ENCODE results near the gene OR2L3. TPM values are rescaled to one million over a fixed set of nuclear protein-coding genes. Genes with fewer than 3 reads are reported as not detected.
"Not testable (repeated sequence)": the region's sequence is repeated elsewhere in the genome, so short reads cannot be mapped to it uniquely, and the experiment has no call there.

OR2L3 gene, protein sequence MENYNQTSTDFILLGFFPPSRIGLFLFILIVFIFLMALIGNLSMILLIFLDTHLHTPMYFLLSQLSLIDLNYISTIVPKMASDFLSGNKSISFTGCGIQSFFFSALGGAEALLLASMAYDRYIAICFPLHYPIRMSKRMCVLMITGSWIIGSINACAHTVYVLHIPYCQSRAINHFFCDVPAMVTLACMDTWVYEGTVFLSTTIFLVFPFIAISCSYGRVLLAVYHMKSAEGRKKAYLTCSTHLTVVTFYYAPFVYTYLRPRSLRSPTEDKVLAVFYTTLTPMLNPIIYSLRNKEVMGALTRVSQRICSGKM
- not detected in 2 replicates for total RNA-seq (2014; rRNA removed; shearing (Covaris generic))

DNA sequence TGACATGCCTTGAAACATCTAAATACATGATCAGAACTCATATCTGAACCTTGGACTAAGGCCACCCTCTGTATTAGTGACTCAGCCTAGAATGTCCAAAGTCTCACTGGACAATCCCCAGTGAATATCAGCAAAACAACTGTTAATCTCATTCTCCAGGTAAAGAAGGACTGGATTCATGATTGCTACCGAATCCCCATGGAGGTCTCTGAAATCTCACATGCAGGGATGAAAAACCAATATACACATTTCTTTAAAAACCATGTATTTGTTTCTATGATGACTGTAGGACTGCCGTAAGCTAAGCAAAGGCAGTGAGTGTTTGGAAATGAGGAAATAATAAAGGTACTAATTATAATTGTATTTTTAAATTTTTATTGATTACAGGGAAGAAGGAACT lies at the start of gene OR2L3:
OR2L3 (plus strand) TSS at position 301 of the 400 bp plus-strand sequence. CDS start 13,846 bp downstream, outside the sequence.
- DNase-seq (ENCODE audit: low read depth) = no peak

DNA sequence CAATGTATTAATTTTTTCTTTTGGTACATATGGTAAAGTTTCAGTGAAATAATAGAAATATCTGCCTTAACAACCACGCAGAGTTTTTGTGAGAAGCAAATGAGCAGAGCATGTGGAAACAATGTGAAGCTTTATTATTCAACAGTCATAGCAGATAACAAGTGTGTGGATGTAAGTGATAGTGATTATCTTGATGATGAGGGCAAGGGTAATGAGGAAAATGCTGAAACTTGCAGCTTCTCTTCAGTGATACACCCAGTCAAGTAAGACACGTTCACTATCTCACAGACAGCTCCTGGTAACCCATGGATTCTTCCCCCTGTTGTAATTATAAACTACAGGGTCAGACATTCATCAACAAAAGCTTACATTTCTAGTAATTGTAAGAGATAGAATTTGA lies 47.8 kb upstream of the OR2L3 start:
- DNase-seq (ENCODE audit: low read depth) = no peak

DNA sequence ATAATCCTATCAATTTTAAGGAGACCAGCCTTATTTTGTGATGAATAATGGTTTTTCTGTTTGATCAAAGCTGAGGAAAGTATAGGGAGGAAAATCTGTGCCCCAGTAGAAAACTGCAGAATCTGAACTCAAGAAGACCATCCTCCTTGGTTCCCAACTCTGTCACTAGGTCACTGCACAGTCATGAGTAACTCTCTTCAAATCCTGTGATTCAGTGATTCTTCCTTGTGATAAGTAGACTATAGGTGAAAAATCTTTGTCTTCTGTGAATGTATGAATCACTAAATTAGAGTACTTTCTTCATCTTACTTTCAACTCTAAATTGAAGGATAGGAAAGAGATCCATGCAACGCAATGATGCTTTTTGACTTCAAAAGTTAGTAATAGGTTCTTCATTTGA lies 46.5 kb upstream of the OR2L3 start:
- DNase-seq (ENCODE audit: low read depth) = peak; percentile 18

DNA sequence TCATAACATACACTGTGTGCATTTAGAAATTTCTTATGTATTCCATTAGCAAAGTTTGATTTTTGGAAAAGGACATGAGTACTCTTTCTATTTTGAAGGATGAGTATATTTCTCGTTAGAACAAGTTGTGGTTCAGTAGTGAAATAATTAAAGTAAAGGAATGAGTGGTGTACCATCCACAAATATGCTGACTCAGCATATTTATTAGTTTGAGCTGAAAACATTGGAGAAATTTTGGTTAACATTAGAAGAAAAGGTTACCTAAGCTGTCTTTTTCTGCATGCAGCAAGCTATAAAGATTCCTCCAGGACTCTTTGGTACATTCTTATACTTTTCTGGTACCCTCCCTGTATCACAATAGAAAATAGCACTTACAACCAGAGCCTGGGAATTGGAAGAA lies 38.9 kb upstream of the OR2L3 start:
- DNase-seq (ENCODE audit: low read depth) = no peak

DNA sequence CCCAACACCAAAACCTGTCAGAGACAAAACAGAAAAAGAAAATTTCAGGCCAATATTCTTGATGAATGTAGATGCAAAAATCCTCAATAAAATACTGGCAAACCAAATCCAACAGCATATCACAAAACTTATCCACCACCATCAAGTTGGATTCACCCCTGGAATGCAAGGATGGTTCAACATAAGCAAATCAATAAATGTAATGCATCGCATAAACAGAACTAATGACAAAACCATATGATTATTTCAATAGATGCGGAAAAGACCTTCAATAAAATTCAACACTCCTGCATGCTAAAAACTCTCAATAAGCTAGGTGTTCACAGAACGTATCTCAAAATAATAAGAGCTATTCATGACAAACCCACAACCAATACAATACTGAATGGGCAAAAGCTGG lies 37.0 kb upstream of the OR2L3 start:
- no peak for DNase-seq (ENCODE audit: low read depth)

DNA sequence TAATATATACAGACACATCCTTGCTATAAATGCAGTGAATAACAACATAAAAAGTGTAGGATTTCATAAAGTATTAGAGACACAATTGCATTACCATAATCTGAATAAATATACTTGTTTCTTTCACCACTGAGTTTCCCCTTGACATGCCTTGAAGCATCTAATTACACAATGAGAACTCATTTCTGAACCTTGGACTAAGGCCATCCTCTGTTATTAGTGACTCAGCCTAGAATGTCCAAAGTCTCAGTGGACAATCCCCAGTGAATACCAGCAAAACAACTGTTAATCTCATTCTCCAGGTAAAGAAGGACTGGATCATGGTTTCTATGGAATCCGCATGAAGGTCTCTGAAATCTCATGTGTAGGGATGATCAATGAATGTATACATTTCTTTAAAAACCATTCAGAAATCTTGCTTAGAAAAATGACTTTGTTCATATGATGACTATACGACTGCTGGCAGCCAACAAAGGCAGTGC lies 33.4 kb upstream of the OR2L3 start, which contains the start of gene OR2L5:
OR2L5 (plus strand) TSS at position 432 of the 482 bp plus-strand sequence. CDS start 8,288 bp downstream, outside the sequence.
- DNase-seq (ENCODE audit: low read depth) = no peak

DNA sequence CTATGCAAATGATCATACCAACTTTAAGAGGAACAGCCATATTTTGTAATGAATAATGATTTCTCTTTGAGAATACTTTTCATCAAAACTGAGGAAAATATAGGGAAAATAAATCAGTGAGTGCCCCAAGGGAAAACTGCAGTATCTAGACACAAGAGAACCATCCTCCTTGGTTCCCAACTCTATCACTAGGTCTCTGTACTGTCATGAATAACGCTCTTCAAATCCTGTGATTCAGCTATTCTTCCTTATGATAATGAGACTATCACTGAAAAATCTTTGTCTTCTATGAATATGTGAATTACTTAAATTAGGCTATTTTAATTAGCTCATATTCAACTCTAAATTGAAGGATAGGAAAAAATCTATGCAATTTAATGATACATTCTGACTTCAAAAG lies 30.8 kb upstream of the OR2L3 start:
- no peak for DNase-seq (ENCODE audit: low read depth)

DNA sequence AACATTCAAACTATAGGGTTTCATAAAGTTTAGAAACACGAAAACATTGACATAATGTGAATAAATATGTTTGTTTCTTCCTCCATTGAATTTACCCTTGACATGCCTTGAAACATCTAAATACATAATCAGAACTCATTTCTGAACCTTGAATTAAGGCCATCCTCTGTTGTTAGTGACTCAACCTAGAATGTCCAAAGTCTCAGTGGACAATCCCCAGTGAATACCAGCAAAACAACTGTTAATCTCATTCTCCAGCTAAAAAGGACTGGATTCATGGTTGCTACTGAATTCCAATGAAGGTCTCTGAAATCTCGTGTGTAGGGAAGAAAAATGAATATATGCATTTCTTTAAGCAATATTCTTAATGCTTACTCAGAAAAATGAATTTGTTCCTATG lies 16.9 kb upstream of the OR2L3 start, which contains the start of gene OR2L2:
OR2L2 (plus strand) TSS at position 301 of the 400 bp plus-strand sequence. CDS start 8,198 bp downstream, outside the sequence.
- DNase-seq (ENCODE audit: low read depth) = no peak

DNA sequence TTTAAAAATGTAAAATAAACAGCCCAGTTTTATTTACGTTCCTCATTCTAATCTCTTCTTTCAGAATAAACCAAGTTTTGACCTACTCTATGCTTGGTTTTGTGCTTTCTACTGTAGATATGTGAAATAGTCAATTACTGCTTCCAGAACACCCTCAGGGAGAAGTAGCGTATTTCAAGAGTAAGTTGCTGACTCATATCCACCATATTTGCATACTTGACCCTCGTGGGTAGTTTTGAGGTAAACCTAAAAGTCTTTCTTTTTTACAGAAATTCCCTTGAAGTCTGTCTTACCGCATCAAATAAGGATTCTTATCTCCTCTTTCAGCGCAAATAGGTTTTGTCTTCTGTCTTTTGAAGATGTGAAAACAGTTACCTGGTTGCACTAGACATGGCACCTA lies 1.4 kb upstream of the OR2L3 start:
- DNase-seq (ENCODE audit: low read depth) = no peak

DNA sequence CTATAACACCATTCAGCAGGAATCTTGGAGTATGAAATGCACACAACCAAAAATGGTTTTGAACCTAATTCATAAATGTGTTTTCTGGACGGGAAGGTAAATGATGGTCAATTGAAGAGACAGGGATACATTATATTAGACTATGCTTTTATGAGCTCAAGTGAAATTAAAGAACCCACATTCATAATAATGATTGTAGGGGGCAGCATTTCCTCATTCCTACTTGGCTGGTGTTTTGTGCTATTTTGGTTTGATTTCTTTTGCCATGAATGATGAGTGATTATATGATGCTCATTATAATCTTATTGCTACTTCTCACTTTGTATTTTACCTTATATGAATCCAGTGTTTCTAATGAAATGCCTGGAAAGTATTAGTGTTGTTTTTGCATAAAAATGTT lies 372 bp downstream of the OR2L3 start:
- DNase-seq (ENCODE audit: low read depth) = no peak

DNA sequence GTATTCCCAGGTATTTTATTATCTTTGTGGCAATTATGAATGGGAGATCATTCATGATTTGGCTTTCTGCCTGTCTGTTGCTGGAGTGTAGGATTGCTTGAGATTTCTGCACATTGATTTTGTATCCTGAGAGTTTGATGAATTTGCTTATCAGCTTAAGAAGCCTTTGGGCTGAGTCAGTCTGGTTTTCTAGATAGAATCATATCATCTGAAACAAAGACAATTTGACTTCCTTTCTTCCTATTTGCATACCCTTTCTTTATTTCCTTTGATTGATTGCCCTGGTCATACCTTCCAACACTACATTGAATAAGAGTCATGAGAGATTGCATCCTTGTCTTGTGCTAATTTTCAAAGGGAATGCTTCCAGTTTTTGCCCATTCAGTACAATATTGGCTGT lies 8.0 kb downstream of the OR2L3 start:
- no peak for DNase-seq (ENCODE audit: low read depth)

DNA sequence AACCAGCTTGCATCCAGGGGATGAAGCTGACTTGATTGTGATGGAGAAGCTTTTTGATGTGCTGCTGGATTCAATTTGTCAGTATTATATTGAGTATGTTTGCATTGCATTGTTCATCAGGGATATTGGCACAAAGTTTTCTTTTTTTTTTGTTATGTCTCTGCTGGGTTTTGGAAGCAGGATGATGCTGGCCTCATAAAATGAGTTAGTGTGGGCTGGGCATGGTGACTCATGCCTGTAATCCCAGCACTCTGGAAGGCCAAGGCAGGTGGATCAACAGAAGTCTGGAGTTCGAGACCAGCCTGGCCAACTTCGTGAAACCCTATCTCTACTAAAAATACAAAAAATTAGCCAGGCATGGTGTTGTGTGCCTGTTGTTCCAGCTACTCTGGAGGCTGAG lies 8.6 kb downstream of the OR2L3 start:
- peak; percentile 35 for DNase-seq (ENCODE audit: low read depth)

DNA sequence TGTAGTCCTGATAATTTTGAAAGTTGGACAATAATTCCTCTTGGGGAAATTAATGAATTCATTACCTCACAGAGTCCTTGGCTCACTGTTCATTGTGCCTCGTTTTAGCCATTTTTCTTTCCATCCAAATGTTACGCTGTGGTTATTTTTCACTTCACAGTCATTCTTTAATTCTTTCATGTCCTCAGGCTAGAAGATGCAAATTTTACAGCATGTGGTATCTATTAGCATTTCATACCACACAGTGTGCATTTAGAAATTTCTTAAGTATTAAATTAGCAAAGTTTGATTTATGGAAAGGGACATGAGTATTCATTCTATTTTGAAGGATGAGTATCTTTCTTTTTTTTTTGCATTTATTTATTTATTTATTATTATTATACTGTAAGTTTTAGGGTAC lies 18.4 kb downstream of the OR2L3 start:
- DNase-seq (ENCODE audit: low read depth) = no peak

DNA sequence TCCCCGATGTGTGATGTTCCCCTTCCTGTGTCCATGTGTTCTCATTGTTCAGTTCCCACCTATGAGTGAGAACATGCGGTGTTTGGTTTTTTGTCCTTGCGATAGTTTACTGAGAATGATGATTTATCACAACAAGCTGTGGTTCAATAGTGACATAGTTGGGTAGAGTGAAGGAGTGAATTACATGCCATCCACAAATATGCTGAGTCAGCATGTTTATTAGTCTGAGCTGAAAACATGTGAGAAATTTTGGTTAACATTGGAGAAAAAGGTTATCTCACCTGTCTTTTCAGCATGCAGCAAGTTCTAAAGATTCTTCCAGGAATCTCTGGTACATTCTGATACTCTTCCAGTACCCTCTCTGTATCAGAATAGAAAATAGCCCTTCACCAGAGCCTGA lies 19.0 kb downstream of the OR2L3 start:
- no peak for DNase-seq (ENCODE audit: low read depth)

DNA sequence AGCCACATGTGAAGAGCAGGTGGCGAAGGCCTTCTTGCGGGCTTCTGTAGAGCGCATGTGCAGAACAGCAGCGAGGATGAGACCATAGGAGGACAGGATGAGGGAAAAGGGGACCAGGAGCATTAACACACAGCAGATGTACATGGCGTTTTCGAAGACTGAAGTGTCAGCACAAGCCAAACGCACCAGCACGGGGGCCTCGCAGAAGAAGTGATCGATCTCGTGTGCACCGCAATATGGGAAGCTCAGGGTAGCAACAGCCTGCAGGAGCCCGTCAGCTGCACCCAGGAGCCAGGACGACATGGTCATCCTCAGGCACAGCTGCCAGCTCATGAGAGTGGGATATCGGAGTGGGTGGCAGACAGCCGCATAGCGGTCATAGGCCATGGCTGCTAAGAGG lies 37.2 kb downstream of the OR2L3 start:
- DNase-seq (ENCODE audit: low read depth) = not testable (repeated sequence)

DNA sequence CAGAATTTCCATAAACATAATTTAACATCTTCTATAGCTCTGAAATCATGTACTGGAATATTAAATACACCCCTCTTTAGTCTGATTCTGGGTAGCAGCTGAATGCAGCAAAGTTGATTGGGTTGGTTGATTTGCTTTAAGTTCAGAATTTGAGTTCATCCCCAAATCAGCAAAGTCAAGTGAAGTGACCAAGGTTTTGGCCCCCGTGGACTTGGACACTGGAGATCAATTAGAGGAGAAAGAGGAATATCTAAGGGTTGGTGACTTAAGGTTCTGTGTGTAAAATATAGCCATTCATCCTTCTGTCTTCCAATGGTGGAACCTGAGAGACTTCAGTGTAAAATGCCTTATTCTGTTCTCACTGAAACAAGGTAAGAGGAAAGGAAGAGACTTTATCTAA lies 48.2 kb downstream of the OR2L3 start, which contains the start of gene OR2L13:
OR2L13 (plus strand) TSS at position 301 of the 400 bp plus-strand sequence. CDS start 4,192 bp downstream, outside the sequence.
- no peak for DNase-seq (ENCODE audit: low read depth)

DNA sequence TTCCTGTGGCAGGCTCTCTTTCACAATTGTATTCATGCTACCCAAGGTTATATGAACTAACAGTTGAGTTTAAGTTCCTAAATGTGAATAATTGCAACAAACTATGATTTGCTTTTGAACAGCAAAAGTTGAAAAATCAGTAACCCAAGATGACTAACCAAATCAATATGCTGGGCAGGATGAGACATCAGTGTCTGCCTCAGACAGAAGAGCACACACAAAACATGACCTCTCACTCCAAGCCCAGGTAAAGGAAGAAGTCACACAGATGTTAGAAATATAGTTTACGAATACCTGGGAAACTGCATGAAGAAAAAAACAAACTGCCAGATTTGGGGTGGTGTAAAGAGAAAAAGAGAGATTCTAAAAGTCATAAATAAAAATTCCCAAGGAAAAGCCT lies 51.9 kb downstream of the OR2L3 start:
- no peak for DNase-seq (ENCODE audit: low read depth)

DNA sequence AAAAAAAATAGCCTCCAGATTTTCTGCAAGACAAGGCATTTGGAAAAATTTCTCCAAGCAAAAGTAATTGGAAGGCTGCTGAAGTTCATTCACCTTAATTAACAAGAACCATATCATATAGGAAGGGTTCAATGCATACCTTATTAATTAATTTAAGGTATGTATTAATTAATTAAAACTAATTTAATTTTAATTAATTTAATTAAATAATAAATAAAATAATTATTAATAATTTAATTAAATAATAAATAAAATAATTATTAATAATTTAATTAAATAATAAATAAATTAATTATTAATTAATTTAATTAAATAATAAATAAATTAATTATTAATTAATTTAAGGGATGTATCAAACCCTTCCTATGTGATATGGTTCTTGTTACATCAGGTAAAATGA lies 56.2 kb downstream of the OR2L3 start:
- no peak for DNase-seq (ENCODE audit: low read depth)

DNA sequence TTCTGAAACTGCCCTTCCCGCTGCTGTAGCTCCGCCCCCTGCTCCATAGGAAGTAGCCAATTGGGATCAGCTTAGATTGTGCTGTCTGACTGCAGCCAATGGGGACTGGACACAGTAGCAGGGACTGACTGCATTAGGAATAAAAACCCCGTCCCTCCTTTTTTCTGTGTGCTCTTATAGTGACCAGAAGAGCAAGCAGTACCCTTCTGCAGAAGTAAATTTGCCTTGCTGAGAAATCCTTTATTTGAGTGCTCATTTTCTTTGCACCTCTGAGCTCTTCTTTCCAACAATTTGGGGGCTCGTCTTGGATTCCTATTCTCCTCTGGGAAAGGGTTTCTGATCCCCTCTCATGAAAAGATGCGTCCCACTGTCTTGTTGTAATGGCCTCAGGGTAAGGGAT lies 64.5 kb downstream of the OR2L3 start:
- no peak for DNase-seq (ENCODE audit: low read depth)

Measured in Daoy (cell line).